Activated CD4-positive, CD25-positive, alpha-beta regulatory T cell treated with anti-CD3 and anti-CD28 coated beads, Interleukin-2, amount 50 U/mL, for 16 hours (primary cell): ENCODE measurements around the gene MAP3K5.

ENCODE experiments used
- DNase-seq: peaks from one replicate; pipeline ENCODE4 v3.0.0-alpha.2; 2020; ENCODE audit warnings: low read depth, low spot score

MAP3K5 gene

DNA sequence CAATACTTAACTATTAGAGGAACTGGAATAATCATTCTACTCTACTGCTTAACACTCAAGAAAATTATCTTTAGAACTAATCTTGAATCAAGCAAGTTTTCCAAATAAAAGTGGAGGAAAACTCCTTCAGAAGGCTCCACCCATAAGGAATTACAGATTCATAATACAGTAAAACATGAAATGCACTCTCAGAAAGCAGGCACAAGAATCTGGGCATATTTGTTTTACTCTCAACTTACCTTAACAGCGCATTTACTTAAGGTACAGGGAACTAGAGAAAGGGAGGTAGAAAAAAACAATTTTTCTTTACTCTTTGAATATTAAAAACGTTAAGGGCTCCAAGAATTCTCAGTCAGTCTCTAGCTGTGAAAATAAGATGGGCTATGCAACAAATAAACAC lies 140.3 kb downstream of the MAP3K5 start:
- no peak for DNase-seq

DNA sequence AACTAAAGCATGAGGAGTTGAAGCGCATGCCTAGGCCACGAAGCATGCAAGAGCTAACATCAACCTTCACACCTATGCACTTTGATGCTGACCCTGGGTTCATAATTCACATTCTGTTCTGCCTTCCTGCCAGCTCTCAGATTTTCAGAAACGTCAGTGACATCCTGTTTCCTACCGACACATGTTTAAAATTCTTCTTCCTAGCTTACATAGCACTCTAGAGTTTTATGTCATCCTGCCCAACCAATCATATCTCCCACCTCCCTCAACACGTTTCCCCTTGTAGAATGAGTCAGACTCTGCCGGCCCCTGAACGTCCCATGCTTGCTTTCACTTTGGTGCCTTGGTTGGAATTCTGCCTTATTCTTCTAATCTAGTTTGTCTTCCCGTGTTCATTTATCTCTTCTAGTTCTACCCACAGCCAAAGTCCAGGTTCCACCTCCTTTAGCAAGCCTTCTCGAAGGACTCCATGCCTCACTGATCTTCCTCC lies 144.9 kb downstream of the MAP3K5 start:
- peak; percentile 10 for DNase-seq

DNA sequence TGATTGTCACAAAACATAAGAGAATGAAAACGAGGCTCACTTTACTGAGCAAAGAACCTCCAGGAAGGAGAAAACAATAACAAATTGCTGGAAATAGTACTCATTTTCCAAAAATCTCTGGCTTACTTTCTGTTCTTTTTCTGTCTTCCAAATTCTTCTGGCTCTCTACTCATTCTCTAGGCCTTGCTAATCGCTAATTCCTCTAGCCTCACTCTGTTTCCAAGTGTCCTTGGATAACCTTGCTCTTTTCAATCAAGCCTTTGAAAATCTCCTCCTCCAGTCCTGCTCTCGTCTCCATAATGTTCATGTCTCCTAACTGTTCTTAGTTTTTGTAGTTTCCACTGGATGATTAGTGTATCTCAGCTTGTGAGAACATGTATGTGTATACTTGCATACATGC lies 145.9 kb downstream of the MAP3K5 start:
- DNase-seq: no peak

DNA sequence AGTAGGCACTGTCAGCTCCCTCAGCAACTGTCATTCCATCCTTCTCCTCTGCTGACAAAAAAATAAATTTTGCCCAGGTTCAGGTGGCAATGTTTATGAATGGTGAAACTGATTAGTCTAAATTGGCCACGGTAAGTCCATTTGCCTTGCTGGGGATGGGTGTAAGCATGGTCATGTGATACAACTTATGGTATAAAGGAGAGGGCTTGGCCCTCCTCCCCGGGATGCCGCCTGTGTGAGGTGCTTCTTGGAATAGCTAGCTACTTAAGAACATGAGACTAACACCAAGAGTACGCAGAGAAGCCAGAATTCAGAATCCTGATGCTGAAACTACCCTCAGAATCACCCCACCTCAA lies 147.7 kb downstream of the MAP3K5 start:
- DNase-seq: no peak

DNA sequence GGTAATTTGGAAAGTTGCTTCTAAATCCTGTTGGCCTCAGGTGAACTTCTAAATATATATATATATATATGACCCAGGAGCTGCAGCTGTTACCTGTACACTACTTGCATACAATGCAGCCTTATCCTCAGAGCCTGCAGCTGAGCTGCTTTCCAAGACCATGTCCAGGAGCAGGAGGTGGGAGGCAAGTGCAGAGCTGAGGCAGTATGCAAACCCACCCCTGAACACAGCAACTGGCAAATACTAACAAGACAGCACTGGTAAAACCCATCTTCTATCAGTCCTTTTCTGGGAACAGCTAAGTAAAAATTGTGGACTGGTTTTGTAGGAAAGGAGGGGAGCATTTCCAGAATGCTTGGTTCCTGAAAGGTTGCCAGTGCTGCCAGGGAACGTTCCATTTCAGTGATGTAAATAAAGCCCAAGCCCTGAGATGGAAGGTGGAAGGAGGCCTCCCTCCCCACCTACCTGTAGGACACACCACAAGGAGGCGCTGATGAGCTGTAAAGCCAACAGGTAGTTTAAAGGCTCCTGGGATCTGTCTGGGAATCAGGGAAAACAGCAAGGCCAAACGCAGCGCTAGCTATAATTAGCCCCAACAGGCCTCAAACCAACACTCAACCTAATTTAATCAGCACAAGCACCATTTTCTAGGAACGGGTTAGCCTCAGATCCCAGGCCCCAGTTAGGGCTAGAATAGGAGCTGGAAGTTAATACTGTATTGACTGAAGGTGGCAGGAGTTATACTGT lies 148.3 kb downstream of the MAP3K5 start:
- peak; percentile 59 for DNase-seq

DNA sequence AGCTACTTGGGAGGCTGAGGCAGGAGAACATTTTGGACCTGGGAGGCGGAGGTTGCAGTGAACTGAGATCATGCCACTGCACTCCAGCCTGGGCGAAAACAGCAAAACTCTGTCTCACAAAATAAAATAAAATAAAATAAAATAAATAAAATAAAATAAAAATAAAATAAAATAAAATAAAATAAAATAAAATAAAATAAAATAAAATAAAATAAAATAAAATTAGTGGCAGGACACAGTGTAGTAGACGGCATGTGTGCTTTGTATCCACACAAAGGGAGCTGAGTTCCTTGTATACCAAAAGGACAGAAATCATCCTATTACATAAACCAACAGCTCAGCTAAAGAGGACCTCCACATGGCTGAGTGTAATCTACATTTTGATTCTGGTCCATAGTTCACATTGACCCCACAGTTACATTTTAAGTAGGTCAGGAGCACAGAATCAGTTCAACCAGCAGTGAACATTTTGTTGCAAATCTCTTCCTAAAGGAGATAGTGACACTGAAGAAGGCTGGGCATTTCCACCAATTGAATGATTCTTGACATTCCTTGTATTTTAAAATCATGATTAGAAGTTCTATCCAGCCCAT lies 150.3 kb downstream of the MAP3K5 start:
- no peak for DNase-seq

DNA sequence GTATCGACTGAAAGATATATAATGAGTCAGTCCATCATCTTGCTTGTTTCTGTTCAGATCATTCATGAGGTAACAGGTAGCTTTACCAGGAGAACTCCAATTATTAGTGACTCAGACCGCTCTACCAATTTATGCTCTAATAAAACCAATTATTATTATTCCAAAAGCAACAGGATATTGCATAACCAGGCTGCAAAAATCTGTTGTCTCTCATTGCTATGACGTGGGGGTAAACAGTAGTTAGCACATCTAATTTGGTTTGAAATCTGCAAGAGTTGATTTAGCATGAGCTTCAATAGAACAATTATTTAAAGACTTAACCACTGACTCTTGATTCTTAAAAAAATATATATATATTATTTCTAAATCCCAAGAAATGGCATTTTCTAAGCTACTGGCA lies 151.1 kb downstream of the MAP3K5 start:
- no peak for DNase-seq

DNA sequence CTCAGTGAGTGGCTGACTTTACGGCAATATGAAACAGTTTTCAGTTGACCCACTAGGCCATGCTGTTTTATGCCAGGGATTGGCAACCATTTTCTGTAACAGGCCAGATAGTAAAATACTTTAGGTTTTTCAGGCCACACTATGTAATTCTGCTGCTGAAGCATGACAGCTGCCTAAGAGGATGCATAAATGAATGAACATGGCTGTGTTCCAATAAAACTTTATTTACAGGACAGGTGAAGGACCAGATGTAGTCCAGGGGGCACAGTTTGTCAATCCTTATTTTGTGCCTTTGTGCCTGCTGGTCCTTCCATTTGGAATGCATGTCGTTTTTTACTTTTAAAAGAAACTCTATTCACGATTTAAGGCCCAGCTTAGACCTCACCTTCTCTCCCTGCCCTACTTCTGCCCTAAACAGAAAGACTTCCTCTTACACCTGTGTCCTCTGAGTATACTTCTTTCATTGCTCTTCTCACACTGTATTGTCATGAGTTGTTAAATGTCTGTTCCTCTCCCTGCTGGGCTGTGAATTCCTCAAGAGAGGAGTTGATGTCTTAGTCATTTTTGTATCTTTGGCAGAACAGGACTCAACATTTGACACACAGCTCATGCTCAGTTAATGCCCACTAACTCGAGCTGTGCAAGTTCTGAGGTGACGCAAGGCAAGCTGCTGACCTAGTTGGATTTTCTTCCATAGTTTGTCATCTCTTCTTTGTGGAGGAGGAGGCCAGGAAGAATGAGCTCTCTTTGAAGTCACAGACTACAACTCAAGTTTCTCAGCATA lies 152.0 kb downstream of the MAP3K5 start:
- DNase-seq: no peak

DNA sequence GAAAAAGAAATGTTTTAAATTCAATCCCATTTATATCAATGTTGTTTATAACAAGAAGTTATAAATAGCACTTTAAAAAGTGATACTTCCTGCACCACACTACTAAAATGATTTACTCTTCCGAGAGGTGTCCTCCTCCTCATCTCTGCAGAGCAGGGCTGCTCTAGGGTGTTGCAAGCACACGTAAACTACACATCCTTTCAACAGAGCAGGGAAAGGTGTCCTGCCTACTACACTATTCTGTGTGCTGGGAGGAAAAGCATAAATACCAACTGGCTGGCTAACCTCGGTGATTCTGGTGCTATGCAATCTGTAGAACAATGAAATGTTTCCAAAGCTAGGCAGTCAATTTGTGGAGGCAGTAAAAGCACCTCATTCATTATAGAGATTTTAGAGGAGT lies 152.6 kb downstream of the MAP3K5 start:
- DNase-seq: no peak

DNA sequence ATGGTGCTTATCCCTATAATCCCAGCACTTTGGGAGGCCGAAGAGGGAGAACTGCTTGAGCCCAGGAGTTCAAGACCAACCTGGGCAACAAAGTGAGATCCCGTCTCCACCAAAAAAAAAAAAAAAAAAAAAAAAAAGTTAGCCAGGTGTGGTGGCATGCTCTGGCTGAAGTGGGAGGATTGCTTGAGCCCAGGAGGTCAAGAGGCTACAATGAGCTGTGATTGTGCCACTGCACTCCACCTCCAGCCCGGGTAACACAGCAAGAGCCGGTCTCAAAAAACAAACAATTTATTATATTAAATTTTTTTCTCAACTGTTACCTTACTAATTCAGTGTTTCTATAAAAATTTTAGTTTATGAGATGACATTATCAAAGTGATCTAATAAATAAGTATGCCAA lies 156.7 kb downstream of the MAP3K5 start:
- no peak for DNase-seq

DNA sequence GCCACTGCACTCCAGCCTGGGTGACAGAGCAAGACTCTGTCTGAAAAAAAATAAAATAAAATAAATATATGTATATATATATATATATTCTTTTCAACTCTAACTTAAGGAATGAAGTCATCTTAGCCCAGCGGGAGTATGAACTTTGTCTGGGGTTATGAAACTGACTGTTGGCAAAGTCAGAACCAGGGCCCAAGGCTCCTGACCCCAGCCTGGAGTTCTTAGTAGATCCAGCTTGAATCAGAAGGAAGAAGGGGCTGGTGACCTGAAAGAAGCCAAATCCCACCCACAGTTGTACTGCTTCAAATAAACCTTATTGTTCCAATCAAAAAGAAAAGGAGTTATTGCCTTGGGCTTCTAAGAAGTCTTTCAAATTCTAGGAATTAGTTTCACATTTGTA lies 158.9 kb downstream of the MAP3K5 start:
- no peak for DNase-seq

DNA sequence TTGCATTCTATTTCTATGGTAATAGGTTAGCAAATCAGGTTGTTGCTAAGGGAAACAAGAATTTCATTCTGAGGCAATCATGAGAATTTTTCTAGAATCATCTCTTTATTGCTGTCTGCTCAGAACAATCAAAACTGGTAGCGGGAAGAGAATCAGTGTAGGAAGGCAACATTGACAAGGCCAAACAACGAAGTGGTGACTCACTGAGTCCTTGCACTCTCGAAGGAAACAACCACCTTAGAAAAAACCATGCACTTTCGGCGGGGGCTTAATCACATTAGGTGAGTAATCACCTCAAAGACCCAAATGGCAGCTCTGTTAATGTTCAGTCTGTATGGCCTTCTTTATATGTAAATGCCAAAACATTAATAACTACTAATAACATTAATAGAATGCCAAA lies 163.3 kb downstream of the MAP3K5 start:
- DNase-seq: no peak

DNA sequence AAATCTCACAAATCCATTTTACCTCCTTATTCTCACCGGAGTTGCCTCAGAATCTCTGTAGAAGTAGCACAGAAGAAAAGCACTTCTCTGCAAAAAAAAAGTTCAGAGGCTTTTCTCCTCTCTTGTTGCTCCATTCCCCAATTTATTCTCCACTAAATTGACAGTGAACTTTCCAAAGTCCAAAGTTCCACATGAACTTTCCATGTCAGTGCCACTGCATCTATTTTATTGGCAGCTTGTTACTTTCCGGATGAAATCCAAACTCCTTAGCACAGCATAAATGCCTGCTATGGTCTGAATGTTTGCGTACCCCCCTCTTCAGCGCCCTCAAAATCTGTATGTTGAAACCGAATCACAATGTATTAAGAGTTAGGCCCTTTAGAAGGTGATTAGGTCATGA lies 165.1 kb downstream of the MAP3K5 start:
- no peak for DNase-seq

DNA sequence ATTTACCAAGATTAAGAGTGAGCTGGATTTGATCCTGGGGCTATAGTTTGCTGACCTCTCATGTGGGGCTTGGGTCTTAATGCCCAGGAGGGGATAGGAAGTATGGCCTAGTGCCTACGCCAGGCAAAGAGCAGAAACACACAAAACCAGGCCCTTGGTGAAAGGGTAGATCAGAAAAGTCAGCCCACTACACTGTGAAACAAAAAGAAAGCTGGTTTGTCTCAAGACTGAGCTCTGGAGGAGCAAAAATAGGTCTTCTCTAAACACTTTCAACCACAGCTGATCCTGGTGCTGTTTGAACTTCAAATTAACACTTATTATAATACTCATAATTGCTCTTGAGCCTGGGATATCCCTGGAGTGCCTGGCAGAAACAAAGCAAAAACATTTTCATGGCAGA lies 167.0 kb downstream of the MAP3K5 start:
- no peak for DNase-seq

DNA sequence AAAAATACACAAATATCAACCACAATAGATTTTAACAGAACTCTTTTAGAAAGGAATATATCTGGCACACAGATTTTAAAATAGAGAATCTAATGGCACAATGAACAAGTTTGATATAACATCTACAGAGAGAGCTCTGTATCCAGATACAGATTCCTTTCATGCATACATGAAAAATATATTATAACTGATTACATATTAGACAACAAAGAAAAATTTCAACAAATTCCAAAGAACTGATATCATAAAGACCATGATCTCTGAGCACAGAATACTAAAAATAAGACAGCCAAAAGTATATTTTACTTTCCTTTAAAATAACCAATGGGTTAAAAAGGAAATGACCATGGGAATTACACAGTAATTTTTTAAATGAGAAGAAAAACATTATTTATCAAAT lies 167.9 kb downstream of the MAP3K5 start:
- DNase-seq: no peak

DNA sequence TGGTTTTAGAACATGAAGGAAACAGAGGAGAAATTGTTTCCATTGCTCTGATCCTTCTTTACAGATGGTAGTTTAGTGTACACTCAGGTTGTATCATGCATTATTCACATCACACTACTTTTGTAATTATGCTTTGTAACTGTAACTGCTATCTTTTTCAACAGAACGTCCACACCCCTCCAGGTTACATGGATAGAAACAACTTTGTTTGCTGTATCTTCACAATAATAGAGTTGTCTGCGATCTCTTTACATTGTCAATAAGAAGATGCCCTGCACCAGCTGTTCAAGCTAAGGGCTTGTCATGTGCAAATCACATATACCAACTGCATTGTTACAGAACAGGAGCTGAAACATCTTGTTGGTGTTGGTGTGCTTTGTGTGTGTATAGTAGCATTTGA lies 174.2 kb downstream of the MAP3K5 start:
- no peak for DNase-seq

DNA sequence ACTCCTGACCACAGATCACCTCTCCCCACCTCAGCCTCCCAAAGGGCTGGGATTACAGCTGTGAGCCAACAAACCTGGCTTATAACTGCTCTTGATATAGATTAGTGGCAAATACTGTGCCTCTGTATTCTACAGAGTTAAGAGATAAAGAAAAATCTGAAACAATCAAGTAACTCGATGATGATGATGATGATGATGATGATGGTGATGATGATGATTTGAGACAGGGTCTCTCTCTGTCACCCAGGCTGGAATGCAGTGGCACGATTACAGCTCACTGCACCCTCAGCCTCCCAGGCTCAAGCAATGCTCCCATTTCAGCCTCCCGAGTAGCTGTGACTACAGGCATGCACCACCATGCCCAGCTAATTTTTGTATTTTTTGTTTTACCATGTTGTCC lies 175.8 kb downstream of the MAP3K5 start:
- DNase-seq: no peak

DNA sequence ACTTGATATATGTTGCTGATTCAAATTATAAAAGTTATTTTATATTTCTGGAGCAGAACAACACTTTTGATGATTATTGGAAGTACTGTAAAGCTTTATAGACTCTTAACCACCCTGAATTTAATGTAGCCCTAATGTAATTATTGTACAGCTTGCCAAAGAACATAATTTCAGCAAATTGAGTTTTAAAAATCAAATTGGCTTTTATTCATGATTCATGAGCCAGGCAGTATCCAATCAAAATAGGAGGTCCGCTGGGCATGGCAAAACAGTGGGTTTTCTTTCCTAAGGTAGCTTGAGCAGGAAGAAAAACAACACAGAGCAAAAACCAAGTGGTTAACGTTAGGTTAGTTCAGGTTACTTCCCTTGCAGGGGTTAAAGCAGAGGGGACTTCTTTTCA lies 177.3 kb downstream of the MAP3K5 start:
- no peak for DNase-seq

DNA sequence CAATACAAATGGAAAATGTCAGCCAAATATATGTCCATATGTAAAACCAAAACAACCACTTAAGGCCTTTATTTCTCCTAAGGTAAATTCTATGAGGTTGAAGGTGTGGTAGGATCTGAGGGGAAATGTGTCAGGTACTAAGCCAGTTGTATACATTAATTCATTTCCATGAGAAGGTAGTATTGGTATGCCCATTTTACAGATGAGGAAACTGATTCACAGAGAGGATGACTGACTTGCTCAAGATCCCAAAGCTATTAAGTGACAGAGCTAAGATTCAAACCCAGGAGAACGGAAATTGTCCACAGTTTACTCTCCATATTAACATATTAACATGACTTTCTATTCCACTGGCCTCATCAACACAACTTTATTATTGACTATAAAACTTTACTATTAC lies 177.9 kb downstream of the MAP3K5 start:
- no peak for DNase-seq

DNA sequence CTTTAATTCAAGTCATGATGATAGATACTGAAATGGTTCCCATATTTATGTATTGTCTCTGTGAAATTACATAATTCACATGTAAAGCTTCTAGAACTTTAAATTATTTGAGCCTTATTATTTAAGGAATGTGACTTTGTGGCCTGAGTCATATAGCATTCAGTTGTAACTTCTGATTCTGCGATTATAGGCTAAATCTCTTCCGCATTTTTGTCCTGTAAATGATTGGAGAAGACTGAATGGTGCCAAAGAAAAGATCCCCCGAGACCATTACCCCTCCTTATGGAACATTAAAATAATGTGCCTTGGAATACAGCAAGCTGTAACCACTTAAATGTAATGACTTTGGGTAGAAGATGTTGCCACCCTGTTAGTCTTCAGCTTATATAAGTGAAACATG lies 178.8 kb downstream of the MAP3K5 start:
- no peak for DNase-seq

DNA sequence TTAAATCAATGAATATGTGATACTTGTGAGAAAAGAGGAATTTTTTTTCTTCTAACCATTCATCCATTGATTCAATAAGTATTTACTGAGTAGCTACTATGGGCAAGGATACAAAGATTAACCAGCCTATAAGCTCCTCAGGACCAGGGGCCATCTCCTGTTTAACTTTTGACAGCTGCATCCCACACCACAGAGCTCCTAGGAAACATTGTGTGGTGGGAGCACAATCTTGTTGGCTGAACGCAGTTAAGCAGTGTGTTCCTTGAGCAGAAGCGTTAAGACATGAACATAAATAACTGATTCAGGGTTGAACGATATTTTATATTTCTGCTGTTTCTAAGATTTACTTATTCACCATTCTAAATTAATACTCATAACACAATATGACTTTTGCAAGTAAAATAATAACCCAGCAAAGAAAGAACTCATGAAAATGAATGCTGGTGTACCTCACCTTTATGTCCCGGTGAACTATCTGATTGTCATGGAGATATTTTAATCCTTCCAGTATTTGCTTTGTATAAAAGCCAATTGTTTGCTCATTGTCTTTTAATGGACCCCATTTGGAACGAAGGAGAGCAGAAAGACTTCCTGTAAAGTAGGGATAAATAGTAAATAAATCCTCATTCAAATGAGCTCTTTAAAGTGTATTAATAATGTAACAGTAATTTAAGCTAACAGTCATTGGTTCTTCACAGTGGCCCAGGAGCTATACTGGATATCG lies 179.4 kb downstream of the MAP3K5 start:
- DNase-seq: no peak

DNA sequence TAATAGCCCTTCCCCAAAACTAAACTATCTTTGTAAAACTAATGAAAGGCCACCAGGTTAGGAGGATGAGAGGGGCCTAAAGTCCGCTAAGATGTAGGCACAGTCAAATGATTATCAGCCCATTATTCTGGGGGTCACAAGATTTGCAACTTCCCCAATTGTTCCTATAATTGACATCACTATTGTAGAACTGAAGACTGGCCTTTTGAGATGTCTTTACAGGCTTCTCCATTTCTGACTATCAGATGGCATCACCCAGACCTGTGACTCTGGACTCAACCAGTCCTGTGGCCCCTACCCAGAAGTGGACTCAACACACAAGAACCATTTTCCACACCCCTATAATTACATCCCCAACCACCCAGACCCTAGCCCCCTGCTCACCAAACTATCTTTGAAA lies 180.5 kb downstream of the MAP3K5 start:
- no peak for DNase-seq
